Stimulated activated CD8-positive, alpha-beta memory T cell treated with anti-CD3 and anti-CD28 coated beads, Interleukin-2, amount 100 ng/mL, for 48 hours (primary cell): Measurements from ENCODE around the gene ECI1.
"Not testable (repeated sequence)": the region's sequence is repeated elsewhere in the genome, so short reads cannot be mapped to it uniquely, and the experiment has no call there.

Experiments
- DNase-seq, 2 donors: peaks; one replicate each; pipeline ENCODE4 v3.0.0-alpha.2; 2020; ENCODE audit warnings: low read depth in 2 of 2

The ECI1 gene

GRCh38 chr16:2211923-2212347 lies 39.5 kb downstream of the ECI1 start:
- no peak for DNase-seq

DNA sequence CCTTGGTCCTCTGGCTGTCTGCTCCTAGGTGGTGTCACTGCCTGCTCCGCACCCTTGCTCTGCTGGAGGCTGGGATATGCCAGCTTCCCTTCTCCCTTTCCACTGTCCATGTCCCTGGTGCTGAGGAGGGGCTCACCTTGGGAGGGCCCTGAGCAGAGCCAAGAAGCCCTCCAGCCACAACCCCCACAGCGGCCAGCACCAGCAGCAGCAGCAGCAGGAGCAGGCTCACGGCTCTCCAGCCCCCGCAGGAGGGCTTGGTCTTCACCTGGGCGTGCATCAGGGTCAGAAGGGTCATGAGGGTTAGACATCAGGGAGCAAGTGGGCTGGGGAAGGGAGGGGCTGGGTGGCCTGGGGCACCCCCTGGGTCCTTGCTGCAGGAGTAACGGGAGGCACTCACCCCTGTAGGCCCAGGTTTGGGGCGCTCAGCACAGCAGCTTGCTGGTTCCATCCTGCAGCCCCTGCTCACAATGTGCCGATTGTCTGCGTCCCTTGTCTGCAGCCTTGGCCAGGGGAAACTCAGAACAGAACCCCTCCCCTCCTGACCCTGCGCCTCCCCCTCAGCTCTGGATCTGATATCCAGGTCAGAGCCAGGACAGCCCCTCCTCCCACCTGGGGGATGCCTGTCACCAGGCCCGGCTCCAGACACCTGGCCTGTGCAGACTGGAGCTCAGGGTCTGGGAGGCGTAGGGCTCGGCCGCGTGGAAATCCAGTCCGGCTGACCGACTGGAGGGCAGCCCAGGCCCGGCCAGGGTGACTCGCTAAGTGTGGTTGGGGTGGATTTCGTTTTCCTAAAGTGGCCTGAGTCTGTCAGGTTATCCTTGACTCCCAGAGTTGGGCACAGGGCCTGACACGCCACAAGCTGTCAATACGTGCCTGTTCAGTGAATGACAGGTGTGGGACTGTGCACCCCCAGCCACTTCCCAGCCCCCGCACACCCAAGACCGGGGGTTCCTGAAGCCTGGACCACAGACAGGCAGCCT lies 40.7 kb downstream of the ECI1 start, which contains the start of gene BRICD5:
Gene BRICD5 (minus strand): TSS at position 478 of the 980 bp plus-strand sequence. CDS start 30 bp downstream, at position 448.
- no peak for DNase-seq

DNA sequence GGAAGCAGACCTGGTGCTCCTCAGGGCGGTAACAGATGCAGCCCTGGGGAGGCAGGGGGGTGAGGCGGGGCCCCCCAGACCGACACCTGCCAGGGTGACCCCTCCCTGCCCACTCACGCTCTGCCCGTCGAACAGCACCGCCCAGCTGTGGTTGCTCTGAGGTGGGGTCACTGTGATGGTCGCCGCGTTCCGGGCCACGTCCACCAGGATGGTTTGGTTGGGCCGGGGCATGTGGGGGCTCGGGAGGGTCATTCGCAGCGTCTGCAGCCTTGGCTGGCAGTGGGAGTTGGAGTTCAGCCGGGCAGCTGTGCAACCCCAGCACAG lies 41.4 kb downstream of the ECI1 start:
- DNase-seq, result no peak

DNA sequence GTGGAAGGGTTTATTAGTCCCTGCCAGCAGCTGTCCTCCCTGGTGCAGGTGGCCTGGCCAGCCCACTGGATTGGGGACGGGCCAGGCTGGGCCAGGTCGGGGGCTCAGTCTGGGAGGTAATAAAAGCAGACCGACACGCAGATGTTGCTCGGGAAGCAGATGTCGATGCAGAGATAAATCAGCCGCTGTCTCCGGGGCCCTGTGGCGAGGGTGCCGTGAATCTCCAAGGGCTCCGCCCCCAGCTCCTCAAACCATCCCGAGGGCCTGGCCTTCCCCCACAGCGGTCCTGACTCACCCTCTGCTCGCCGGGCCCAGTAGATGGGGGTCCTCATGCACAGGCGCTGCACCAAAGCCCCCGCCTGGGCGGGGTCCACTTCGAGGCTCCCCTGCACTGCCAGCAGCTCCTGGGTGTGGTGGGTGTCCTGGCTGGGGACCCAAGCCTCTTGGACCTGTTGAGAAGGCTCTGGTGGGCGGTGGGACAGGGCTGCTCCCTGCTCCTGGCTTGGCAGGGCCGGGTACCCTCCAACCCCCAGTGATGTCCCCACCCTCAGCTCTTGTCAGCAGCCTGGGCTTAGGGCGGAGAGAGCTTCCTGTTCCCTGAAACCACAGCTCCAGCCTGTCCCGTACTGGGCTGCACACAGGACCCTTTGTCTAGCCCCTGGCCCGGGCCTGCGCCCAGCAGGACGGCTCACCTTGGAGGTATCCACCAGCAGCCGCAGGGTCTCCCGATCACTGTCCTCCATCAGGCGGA lies 42.0 kb downstream of the ECI1 start:
- no peak for DNase-seq

GRCh38 chr16:2208772-2209171 lies 42.6 kb downstream of the ECI1 start:
- no peak for DNase-seq

- no peak for DNase-seq
These were observed 43.1 kb downstream of the ECI1 start for GRCh38 chr16:2208308-2208707.

GRCh38 chr16:2207872-2208271 lies 43.5 kb downstream of the ECI1 start:
- no peak for DNase-seq

- no peak for DNase-seq
These were observed 44.5 kb downstream of the ECI1 start for GRCh38 chr16:2206780-2207433.

DNA sequence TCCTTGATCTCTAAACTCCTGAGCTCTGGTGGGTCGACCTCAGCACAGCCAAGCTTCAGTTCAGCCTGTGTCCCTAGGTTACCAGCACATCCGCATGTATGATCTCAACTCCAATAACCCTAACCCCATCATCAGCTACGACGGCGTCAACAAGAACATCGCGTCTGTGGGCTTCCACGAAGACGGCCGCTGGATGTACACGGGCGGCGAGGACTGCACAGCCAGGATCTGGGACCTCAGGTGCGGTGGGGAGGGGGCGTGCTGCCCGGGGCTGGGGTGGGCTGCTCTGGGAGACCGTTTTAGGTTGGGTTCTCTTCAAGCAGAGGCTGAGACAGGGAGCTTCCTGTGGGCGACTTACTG lies 45.0 kb downstream of the ECI1 start:
- DNase-seq, result no peak

- DNase-seq, result no peak
These were observed 45.4 kb downstream of the ECI1 start for GRCh38 chr16:2205967-2206313.

DNA sequence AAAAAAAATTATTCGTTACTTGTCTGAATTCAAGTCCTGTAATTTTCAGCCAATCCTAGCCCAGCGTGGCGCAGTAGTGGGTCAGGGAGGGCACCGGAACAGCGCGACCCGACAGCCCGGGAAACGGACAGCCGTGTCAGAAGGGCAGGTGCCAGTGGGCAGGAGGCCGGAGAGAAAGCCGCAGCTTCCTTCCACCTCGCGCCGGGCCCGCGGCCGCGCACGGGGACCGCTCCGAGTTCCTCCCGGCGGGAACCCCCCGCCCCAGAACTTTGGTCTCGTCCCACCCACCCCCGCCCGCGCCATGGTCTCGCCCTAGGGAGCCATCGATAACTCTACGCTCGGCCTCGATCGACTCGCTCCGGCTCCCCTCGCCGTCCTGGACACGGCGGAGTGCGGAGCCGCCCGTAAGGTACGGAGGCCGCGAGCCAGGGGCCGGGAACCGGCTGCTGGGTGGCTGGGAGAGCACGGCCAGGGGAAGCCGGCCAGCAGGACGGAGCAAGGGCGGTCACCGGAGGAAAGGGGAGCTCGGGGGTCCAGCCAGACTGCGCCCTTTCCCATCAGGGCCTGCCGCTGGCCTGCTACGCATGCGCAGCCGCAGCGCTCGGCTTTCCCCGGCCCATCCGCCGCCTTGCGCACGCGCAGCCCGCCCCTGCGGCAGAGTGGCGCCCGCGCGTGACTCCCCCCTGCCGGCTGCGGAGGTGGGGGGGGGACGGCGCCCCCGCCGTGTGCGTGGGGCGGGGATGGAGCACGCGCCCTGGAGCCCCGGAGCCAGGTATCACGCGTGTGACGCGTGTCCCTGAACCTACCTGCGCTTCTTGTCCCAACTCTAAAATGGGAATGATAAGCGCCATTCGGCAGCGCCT lies 46.1 kb downstream of the ECI1 start, which contains the start of gene MLST8:
Gene MLST8 (plus strand): TSS at position 351 of the 863 bp plus-strand sequence. CDS start 632 bp downstream, outside the sequence.
- peak; percentile 74 to 91 for DNase-seq

DNA sequence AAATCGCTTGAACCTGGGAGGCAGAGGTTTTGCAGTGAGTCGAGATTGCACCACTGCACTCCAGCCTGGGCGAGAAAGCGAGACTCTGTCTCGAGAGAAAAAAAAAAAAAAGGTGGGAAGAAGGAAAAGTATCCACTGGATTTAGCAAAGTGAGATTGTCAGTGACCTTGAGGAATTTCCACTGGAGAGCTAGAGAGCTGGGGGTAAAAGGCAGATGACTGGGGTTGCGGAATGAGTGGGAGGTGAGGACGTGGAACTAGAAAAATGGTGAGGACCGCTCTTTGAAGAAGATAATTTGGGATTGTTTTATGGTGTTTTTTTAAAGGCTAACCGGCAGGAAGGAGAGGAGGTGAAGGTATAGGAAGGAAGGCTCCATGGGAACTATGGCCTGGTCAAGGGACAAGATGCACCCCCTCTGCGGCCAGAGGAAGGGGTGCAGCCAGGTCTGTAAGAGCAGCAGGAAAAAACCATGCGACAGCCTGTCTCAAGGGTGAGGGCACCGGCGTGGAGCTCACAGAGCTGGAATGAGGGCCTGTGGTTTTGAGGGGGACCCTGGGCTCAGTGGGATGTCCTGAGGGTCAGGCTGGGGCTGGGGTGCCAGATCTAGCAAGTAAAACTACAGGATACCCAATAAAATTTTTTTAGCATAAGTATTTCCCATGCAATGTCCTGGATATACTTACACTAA lies 46.8 kb downstream of the ECI1 start:
- no peak for DNase-seq

DNA sequence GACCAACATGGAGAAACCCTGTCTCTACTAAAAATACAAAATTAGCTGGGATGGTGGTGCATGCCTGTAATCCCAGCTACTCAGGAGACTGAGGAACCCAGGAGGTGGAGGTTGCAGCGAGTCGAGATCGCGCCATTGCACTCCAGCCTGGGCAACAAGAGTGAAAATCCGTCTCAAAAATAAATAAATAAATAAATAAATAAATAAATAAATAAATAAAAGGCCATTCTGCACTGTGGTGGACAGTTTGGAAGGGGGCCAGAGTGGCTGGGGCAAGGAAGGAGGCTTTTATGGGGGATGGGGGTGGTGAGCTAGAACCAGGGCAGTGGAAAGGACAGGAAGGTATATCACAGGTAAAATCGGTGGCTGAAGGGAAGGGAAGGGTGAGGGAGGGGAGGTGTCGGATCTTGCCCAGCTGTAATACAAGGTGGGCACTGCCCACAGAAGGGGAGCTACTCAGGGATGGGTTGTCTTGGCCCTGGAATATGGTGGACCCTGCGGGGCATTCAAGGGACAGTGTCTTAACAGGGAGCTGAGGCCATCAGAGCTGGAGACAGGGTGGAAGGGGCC lies 48.2 kb downstream of the ECI1 start:
- DNase-seq, result not testable (repeated sequence)

GRCh38 chr16:2200313-2200712 lies 51.1 kb downstream of the ECI1 start:
- no peak for DNase-seq

DNA sequence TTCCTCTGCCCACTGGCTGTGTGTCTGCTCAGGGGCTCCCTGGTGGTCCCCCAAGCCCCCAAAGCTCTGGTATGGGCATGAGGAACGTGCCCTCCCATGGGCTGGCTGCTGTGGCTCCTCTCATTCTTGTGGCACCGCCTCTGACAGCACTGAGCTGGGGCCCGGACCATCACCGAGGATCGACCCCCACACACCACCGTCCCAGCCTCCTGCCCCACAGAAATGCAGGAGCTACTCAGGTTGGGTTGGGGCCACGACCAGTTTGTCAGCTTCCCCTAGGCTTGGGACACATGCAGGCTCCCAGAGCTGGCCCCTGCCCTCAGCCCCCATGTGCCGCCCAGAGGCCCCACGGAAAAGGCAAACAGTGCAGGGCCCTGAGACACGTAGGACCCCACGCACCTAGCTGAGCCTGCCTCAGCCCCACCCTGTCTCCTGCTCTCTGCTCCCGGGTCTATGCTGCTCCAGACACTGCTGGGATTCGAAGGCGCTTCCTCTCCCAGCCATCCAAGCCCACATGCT lies 51.7 kb downstream of the ECI1 start:
- DNase-seq, result no peak

- no peak for DNase-seq
These were observed 52.3 kb downstream of the ECI1 start for GRCh38 chr16:2199095-2199494.

- no peak for DNase-seq
These were observed 53.1 kb downstream of the ECI1 start for GRCh38 chr16:2198283-2198682.

- no peak for DNase-seq
These were observed 53.6 kb downstream of the ECI1 start for GRCh38 chr16:2197765-2198164.

DNA sequence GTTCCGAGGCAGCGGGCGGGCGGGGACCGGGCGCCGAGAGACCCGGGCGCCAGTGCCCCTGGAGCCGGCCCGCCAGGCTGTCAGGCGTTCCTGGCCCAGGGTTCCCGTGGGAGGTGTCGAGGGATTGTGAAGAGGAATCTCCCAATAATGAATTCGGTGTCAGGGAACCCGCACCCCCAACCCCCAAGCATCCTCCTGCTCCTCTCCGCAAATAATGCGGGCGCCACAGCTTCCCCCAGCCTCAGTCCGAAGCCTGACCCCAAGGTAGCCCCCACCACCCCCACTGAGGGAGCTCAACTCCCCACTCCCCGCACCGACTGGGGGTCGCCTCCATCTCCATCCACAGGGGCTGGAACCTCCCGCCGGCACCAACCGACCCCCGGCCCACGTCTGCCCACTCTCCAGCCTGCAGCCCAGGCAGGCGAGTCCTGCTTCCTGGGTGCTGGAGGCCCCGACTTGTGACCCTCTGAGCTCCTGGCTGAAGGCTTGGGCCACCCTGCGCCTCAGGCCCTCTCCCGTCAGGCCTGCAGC lies 54.3 kb downstream of the ECI1 start:
- DNase-seq, result no peak
